LNCAP (cell line): ENCODE measurements around the gene LEMD1.

Source experiments
- CTCF ChIP-seq: fragments of 450-650 bp; IDR thresholded peaks from 2 replicates; pipeline ENCODE4 v1.5.1; 2017; ENCODE audit warnings: mild to moderate bottlenecking

Gene LEMD1

DNA sequence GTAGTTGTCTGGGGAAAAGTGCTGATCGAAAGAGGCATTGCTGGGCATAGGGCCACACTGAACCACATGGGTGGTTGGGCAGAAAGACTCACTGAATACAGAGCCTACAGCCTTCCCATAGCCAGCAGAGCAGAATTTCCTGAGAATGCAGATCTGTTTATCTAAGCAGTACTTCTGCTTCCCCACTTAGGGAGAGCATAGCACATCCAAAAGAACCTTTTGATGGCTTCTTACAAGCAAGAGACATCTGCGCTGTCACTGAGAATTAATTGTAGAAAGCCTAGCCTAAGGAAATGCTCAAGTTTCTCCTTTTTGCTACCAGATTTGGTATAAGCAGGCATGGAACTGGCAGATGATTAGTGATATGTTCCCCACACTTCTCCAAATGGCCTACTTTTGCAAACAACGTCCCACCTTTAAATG is 52.1 kb downstream of the LEMD1 start:
- no peak for TF ChIP-seq CTCF

- TF ChIP-seq CTCF = no peak
Measured at GRCh38 chr1:205368478-205368877, 53.4 kb downstream of the LEMD1 start.

DNA sequence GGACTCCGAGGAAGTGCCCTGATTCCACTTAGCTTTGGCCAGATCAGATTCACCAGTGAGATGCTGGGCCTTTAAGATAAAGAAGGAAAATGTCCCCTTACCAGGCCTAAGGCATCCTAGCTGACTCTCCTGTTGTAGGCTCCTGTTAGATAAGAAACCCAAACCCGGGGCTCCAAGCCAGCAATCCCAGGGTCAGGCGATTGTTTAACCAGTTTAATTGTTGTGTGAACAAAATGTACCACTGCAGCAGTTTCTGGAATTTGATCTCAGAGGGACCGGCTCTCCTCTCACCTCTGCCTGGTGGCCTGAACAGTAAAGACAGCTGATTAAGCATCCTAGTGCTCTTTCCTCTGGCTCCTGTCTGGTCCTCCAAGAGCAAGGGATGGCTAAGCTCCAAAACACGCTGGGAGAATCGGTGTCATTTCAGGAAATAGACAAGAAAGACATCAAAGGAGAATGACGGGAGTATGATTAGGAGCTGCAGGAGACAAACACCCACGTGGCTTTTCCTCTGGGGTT is 55.9 kb downstream of the LEMD1 start:
- TF ChIP-seq CTCF = no peak

DNA sequence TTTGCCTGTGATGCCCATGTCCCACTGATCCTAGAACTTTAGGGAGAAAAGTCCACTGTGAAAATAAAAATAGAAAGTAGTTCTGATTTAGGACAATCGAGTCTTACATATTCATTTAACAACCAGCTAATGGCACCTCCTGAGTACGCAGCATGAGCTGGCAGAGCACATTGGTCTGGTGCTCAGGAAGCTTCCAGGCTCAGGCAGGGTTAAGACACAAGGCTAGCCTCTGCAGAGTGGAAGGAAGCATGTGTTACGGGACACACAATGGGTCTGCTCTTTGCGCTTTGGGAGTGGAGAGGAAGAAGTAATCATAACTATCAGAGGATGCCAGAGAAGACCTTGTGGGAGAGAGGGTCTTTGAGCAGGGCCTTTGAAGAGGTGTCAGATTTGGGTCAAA is 61.0 kb downstream of the LEMD1 start:
- no peak for TF ChIP-seq CTCF

GRCh38 chr1:205359771-205360565 is 61.9 kb downstream of the LEMD1 start:
- no peak for TF ChIP-seq CTCF

DNA sequence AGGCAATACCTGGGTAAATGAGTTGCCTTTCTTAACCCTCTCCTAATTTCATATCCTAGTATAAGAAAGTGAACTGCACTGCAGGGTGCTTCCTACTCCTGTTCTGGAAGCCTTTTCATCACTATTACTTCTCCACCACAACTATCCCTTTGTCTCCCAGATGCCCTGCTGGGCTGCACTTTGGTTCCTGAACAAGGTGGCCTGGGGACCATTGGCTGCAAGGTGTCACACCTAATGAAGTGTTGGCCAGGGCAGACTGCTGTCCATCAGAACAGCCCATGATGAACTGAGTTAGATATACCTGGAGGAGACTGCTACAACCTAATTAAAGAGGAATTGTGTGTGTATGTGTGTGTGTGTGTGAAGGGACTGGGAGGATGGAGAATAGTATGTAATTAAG is 63.3 kb downstream of the LEMD1 start:
- no peak for TF ChIP-seq CTCF

- no peak for TF ChIP-seq CTCF
Measured at GRCh38 chr1:205357567-205357966, 64.3 kb downstream of the LEMD1 start.
